GM13976 (cell line): ENCODE data around the gene DNALI1.
A peak's percentile ranks its signal among the peaks of the same experiment; 100 is the strongest.

ENCODE experiments used
- DNase-seq: peaks from one replicate; pipeline ENCODE4 v3.0.0; 2012; ENCODE audit warnings: low spot score
- CTCF ChIP-seq: IDR thresholded peaks from 2 replicates; pipeline ENCODE4 v1.5.1; 2012; ENCODE audit warnings: borderline replicate concordance, mild to moderate bottlenecking; ENCODE audit not compliant: insufficient read depth; ENCODE audit errors: extremely low read depth, missing control alignments, control extremely low read depth
- in situ Hi-C: fragments of 300-500 bp; cut with MboI; formaldehyde crosslinking; loops from one replicate; pipeline ENCODE4 v1.12.0; 2022; ENCODE audit warnings: low sequenced_read_pairs, mixed read lengths, inconsistent platforms; ENCODE audit not compliant: unreplicated experiment

DNALI1 gene

GRCh38 chr1:37599940-37600339, 43.2 kb downstream of the DNALI1 start:
- no peak for TF ChIP-seq CTCF
- in situ Hi-C loops, result loop anchor here (10.0 kb wide), 1 partner anchor 75 kb away; no protein-coding TSS in a partner anchor

GRCh38 chr1:37601441-37601840, 44.7 kb downstream of the DNALI1 start:
- DNase-seq, result no peak
- in situ Hi-C loops, result loop anchor here (10.0 kb wide), 1 partner anchor 73 kb away; no protein-coding TSS in a partner anchor
- TF ChIP-seq CTCF, result no peak

More at GRCh38 chr1:37599940-37600339, 43.2 kb downstream of the DNALI1 start:
- no peak for DNase-seq

GRCh38 chr1:37602750-37603694, 46.3 kb downstream of the DNALI1 start:
- in situ Hi-C loops, result loop anchor here (10.0 kb wide), 1 partner anchor 72 kb away; no protein-coding TSS in a partner anchor
- TF ChIP-seq CTCF, result peak; percentile 53
- peak; percentile 77 for DNase-seq

- TF ChIP-seq CTCF, result no peak
- in situ Hi-C loops, result loop anchor here (10.0 kb wide), 1 partner anchor 70 kb away; no protein-coding TSS in a partner anchor
- DNase-seq, result no peak
These were observed 48.4 kb downstream of the DNALI1 start for GRCh38 chr1:37605061-37605650.

- no peak for TF ChIP-seq CTCF
- in situ Hi-C loops, result loop anchor here (10.0 kb wide), 1 partner anchor 69 kb away; no protein-coding TSS in a partner anchor
- DNase-seq, result no peak
These were observed 49.2 kb downstream of the DNALI1 start for GRCh38 chr1:37605806-37606474.

GRCh38 chr1:37606481-37607263, 49.9 kb downstream of the DNALI1 start:
- no peak for TF ChIP-seq CTCF
- no peak for DNase-seq
- in situ Hi-C loops, result loop anchor here (10.0 kb wide), 1 partner anchor 68 kb away; no protein-coding TSS in a partner anchor
